Mammary epithelial cell (primary cell): ENCODE results near the gene SPATA32.
"Not testable (repeated sequence)": the region's sequence is repeated elsewhere in the genome, so short reads cannot be mapped to it uniquely, and the experiment has no call there.

Experiments
- EZH2 ChIP-seq: IDR thresholded peaks from 2 replicates; pipeline ENCODE4 v1.6.1; 2012; ENCODE audit warnings: low read length, inconsistent platforms, borderline replicate concordance
- TF ChIP-seq, protein P1 (sequence below), 2 donors: IDR thresholded peaks in 1 of 2; conservative IDR thresholded peaks in 1 of 2; 2 replicates each; pipeline ENCODE4 v1.5.1; 2011 to 2012; ENCODE audit warnings: inconsistent platforms in 2 of 2, low read length in 2 of 2, mild to moderate bottlenecking in 2 of 2, control low read depth in 1 of 2, low read depth in 1 of 2; ENCODE audit not compliant: insufficient read depth in 1 of 2; ENCODE audit errors: extremely low read depth in 1 of 2

DNA sequence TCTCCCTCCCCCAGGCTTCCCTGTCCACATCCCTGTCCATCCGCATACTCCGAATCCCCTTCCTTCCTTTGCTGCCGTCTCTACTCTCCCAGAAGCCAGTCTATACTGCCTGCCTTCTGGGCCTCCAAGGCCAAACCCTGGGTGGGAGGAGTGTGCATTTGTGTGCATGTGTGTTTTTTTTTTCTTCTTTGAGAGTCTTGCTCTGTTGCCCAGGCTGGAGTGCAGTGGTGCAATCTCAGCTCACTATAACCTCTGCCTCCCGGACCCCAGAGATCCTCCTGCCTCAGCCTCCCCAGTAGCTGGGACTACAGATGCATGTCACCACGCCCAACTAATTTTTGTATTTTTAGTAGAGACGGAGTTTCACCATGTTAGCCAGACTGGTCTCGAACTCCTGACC, 8.7 kb downstream of the SPATA32 start:
- not testable (repeated sequence) for TF ChIP-seq EZH2
- TF ChIP-seq, protein P1, sequence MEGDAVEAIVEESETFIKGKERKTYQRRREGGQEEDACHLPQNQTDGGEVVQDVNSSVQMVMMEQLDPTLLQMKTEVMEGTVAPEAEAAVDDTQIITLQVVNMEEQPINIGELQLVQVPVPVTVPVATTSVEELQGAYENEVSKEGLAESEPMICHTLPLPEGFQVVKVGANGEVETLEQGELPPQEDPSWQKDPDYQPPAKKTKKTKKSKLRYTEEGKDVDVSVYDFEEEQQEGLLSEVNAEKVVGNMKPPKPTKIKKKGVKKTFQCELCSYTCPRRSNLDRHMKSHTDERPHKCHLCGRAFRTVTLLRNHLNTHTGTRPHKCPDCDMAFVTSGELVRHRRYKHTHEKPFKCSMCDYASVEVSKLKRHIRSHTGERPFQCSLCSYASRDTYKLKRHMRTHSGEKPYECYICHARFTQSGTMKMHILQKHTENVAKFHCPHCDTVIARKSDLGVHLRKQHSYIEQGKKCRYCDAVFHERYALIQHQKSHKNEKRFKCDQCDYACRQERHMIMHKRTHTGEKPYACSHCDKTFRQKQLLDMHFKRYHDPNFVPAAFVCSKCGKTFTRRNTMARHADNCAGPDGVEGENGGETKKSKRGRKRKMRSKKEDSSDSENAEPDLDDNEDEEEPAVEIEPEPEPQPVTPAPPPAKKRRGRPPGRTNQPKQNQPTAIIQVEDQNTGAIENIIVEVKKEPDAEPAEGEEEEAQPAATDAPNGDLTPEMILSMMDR (conservative IDR thresholded peaks at IDR 0.05 in 1 of 2, IDR thresholded peaks at IDR 0.05 in 1 of 2; ENCODE audit: extremely low read depth in 1 of 2, insufficient read depth in 1 of 2, low read depth in 1 of 2, low read length in 2 of 2): not testable (repeated sequence)
